Body of pancreas (tissue), 4 donors: ENCODE data around the gene NINJ1. TPM values are rescaled to one million over a fixed set of nuclear protein-coding genes. Genes with fewer than 3 reads are reported as not detected.

Experiments used
- ATAC-seq: fragments of 150-250 bp; one replicate; pipeline ENCODE4 v1.9.1; 2016
- DNase-seq, 4 donors: peaks; one replicate each; pipeline ENCODE4 v3.0.0-alpha.2; 2019
- H3K27ac ChIP-seq, 4 donors: fragments of 200-600 bp; sonication (generic); 1 replicate in 3 of 4; 2 replicates in 1 of 4; pipeline versions ENCODE4 v1.5.1 to v1.6.1; 2016 to 2019; ENCODE audit warnings: mild to moderate bottlenecking in 1 of 4, mixed read lengths in 1 of 4, moderate library complexity in 1 of 4
- H3K27me3 ChIP-seq, 2 donors: fragments of 200-600 bp; sonication (generic); one replicate each; pipeline ENCODE4 v1.6.0; 2016; ENCODE audit warnings: mild to moderate bottlenecking in 1 of 2
- H3K36me3 ChIP-seq, 2 donors: fragments of 200-600 bp; sonication (generic); replicated peaks in 1 of 2; 2 replicates each; pipeline ENCODE4 v1.5.1; 2016; ENCODE audit warnings: low read depth in 2 of 2; ENCODE audit not compliant: insufficient read depth in 1 of 2
- H3K4me1 ChIP-seq: fragments of 200-600 bp; sonication (generic); one replicate; pipeline ENCODE4 v1.6.0; 2016
- H3K4me3 ChIP-seq, 2 donors: fragments of 200-600 bp; sonication (generic); 1 replicate in 1 of 2; 2 replicates in 1 of 2; pipeline ENCODE4 v1.5.1; 2016 to 2019
- H3K9me3 ChIP-seq, 3 donors: fragments of 200-600 bp; sonication (generic); 1 replicate in 2 of 3; 2 replicates in 1 of 3; pipeline ENCODE4 v1.5.1; 2016
- CTCF ChIP-seq, 7 experiments: fragments of 450-650 bp in 4 of 7; fragments of 200-600 bp in 3 of 7; sonication (generic) in 3 of 7; IDR thresholded peaks; one replicate each; pipeline ENCODE4 v1.5.1; 2016 to 2019; ENCODE audit warnings: antibody characterized with exemption in 7 of 7
- POLR2A ChIP-seq, 3 donors: fragments of 450-650 bp; IDR thresholded peaks; one replicate each; pipeline ENCODE4 v1.6.1; 2016; ENCODE audit warnings: antibody characterized with exemption in 3 of 3, mild to moderate bottlenecking in 2 of 3
- WGBS, 2 donors: methylation state at CpG; one replicate each; pipeline ENCODE4 v1.1.5; 2017; 5-methylcytosine and 5-hydroxymethylcytosine counted together
- intact Hi-C: fragments of 100-400 bp; cut with DNase I; formaldehyde crosslinking; loops from one replicate; pipeline ENCODE4 v1.15.1; 2023
- total RNA-seq, 2 donors: library from RNA; depleted of rRNA; stranded (reverse); fragments of >200 nt; gene quantifications; one replicate each; pipeline ENCODE4 v1.1.0, GENCODE V29; 2016

Gene NINJ1
- total RNA-seq, 2 donors from 2014 or later, result 32.6 to 32.9 TPM

- H3K27me3 ChIP-seq, result no peaks in the 10 kb centered on the region
- intact Hi-C loops, result no loop called here
- peak; percentile 34 for ATAC-seq
- TF ChIP-seq POLR2A (IDR thresholded peaks at IDR 0.05) (no peak), CTCF (IDR thresholded peaks at IDR 0.05) (no peak)
- no peak for DNase-seq
- H3K4me3 ChIP-seq, result no peak overlapping the region
- H3K27ac ChIP-seq, result peak overlapping the region in 3 of 4 donors; percentile 10 to 52 (median 18)
- no peaks in the 10 kb centered on the region for H3K36me3 ChIP-seq
- peaks cover 21% of the 10 kb centered on the region for H3K4me1 ChIP-seq
- WGBS, 2 donors, result 37 to 43% methylated on average over 11 to 12 of the region's 12 CpGs
- H3K9me3 ChIP-seq, result no peaks in the 10 kb centered on the region
Observed at GRCh38 chr9:93173365-93174051, 39.5 kb upstream of the NINJ1 start.

GRCh38 chr9:93172666-93173364 lies 38.8 kb upstream of the NINJ1 start:
- DNase-seq, result no peak
- 86 to 88% methylated on average over 16 to 20 of the region's 20 CpGs for WGBS, 2 donors
- intact Hi-C loops, result no loop called here
- Histone ChIP-seq H3K36me3 (no peaks in the 10 kb centered on the region), H3K27me3 (no peaks in the 10 kb centered on the region), H3K4me3 (no peak overlapping the region), H3K9me3 (no peaks in the 10 kb centered on the region), H3K27ac (peak overlapping the region in 3 of 4 donors; percentile 10 to 52 (median 18)), H3K4me1 (peaks cover 28% of the 10 kb centered on the region)
- TF ChIP-seq CTCF (IDR thresholded peaks at IDR 0.05) (no peak), POLR2A (IDR thresholded peaks at IDR 0.05) (no peak)
- ATAC-seq, result no peak

GRCh38 chr9:93171261-93171990 lies 37.4 kb upstream of the NINJ1 start:
- no peak overlapping the region for H3K27ac ChIP-seq
- 95% methylated on average over 6 to 8 of the region's 8 CpGs for WGBS, 2 donors
- peaks cover 30% of the 10 kb centered on the region for H3K4me1 ChIP-seq
- no peaks in the 10 kb centered on the region for H3K36me3 ChIP-seq
- intact Hi-C loops, result no loop called here
- H3K4me3 ChIP-seq, result no peak overlapping the region
- TF ChIP-seq POLR2A (IDR thresholded peaks at IDR 0.05), result no peak
- H3K9me3 ChIP-seq, result no peaks in the 10 kb centered on the region
- DNase-seq (no peak), ATAC-seq (no peak)
- H3K27me3 ChIP-seq, result no peaks in the 10 kb centered on the region

- peaks cover 30% of the 10 kb centered on the region for H3K4me1 ChIP-seq
- TF ChIP-seq POLR2A (IDR thresholded peaks at IDR 0.05) (no peak), CTCF (IDR thresholded peaks at IDR 0.05) (no peak)
- H3K36me3 ChIP-seq, result no peaks in the 10 kb centered on the region
- no peaks in the 10 kb centered on the region for H3K27me3 ChIP-seq
- intact Hi-C loops, result no loop called here
- 81 to 89% methylated on average over 5 to 8 of the region's 8 CpGs for WGBS, 2 donors
- H3K27ac ChIP-seq, result no peak overlapping the region
- ATAC-seq, result no peak
- H3K4me3 ChIP-seq, result no peak overlapping the region
- H3K9me3 ChIP-seq, result no peaks in the 10 kb centered on the region
- DNase-seq, result no peak
Observed at GRCh38 chr9:93170571-93170970, 36.5 kb upstream of the NINJ1 start.

- H3K9me3 ChIP-seq, result no peaks in the 10 kb centered on the region
- no peak overlapping the region for H3K4me3 ChIP-seq
- no peaks in the 10 kb centered on the region for H3K36me3 ChIP-seq
- 73 to 100% methylated on average over 1 of the region's 1 CpG for WGBS, 2 donors
- no peak for DNase-seq
- H3K27me3 ChIP-seq, result no peaks in the 10 kb centered on the region
- no peak for ATAC-seq
- TF ChIP-seq POLR2A (IDR thresholded peaks at IDR 0.05), result no peak
- no peak for TF ChIP-seq CTCF (IDR thresholded peaks at IDR 0.05)
- peaks cover 30% of the 10 kb centered on the region for H3K4me1 ChIP-seq
- intact Hi-C loops, result no loop called here
- H3K27ac ChIP-seq, result no peak overlapping the region
Observed at GRCh38 chr9:93169444-93169843, 35.4 kb upstream of the NINJ1 start.
